Hematopoietic multipotent progenitor cell (in vitro differentiated cells): Measurements from ENCODE around the gene VEPH1. TPM values are rescaled to one million over a fixed set of nuclear protein-coding genes. Genes with fewer than 3 reads are reported as not detected.

ENCODE experiments used
- DNase-seq, 3 donors: peaks; one replicate each; pipeline ENCODE4 v3.0.0-alpha.2; 2011 to 2015; ENCODE audit warnings: low read depth in 2 of 3, low spot score in 2 of 3
- total RNA-seq: library from RNA; depleted of rRNA; stranded (reverse); fragments of >200 nt; gene quantifications from one replicate; pipeline ENCODE4 v1.2.3, GENCODE V29; 2012

The VEPH1 gene
- total RNA-seq, result 0.27 TPM

DNA sequence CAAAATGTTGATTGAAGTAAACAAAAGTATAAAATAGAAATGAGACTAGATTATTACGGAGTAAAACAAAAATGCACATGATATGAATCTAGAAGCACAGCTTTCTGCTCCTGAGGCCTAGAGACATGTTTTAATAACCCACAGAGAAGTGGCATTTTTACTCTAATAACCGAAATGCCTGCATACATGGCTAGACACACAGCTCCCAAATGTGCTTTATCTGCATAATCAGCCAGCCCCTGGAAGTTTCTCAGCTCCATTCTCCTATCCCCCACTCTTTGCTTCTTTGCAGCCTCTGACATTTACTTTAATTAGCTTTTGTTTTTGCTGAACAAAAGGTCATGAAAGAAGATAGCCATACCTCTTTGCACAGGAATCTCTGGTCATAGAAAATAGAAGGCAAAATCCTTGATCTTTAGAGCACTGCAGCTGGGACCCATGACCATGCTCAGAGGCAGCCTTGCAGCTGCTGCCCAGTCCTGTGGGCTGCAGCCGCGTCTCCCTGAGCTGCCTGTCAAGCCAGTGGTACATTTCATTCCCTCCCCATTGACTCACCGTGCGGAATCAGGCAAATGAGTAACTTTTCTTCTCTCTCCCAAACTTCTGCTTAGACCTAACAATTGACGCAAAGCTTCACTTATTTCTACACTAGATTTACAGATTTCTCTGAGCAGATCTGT, at the start of gene VEPH1:
TSS of gene VEPH1 (minus strand) at position 501 of the 680 bp plus-strand sequence. CDS start 8,067 bp downstream, outside the sequence.
- DNase-seq, result no peak

DNA sequence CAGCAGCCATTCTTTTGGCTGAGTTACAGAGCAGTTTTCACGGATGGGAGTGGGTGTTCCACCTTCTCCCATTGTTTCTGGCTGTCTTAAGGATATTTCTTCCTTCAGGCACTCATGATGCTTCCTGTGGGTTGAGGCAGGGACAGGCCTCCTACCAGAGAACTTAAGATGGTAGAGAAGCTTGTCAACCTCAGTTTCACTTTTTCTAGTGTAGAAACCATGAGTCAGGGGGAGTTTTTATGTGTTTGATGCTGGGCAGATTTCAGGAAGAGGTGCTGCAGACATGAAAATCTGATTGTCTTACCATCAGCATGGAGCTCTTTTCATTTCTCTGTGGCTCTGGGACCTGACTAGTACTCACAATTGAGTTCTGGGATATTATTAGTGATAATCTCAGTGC, 48.7 kb upstream of the VEPH1 start:
- no peak for DNase-seq

GRCh38 chr3:157549498-157549897, 46.3 kb upstream of the VEPH1 start:
- DNase-seq, result no peak

- DNase-seq, result peak in 1 of 3 donors; percentile 16
Measured at GRCh38 chr3:157544501-157545130, 41.4 kb upstream of the VEPH1 start.

- no peak for DNase-seq
Measured at GRCh38 chr3:157543501-157544035, 40.4 kb upstream of the VEPH1 start.

- peak in 2 of 3 donors; percentile 63 to 67 for DNase-seq
Measured at GRCh38 chr3:157542711-157543500, 39.7 kb upstream of the VEPH1 start.

DNA sequence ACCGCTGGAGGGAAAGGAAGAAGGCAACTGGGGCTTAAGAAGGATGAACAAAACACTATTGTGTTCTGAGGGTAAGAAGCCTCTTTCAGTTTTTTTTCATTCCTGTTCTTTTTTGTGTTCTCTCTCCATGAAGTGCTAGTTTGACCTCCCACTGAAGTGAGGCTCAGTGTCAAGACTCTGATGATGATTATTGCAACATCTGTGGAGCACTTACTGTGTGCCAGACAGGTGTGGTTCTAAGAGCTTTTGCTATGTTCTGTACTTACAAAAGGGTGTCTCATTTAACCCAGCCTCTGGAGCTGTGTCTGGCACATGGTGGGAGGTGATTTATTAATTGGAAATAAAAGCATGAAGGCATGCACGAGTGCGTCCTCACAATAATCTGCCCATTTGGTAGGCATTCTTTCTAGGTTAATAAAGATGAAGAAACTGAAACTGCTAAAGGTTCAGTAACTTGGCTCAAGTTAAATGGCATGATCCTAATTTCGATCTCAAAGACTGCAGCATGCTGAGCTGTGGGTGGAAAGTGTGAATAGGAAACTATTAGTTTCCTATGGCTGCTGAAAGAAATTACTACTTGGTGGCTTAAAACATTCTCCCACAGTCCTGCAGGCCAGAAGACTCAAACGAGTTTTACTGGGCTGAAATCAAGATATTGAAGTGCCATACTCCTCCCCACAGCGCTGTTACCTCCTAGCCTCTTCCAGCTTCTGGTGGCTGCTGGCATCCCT, 38.5 kb upstream of the VEPH1 start:
- no peak for DNase-seq

GRCh38 chr3:157540656-157541055, 37.4 kb upstream of the VEPH1 start:
- no peak for DNase-seq

DNA sequence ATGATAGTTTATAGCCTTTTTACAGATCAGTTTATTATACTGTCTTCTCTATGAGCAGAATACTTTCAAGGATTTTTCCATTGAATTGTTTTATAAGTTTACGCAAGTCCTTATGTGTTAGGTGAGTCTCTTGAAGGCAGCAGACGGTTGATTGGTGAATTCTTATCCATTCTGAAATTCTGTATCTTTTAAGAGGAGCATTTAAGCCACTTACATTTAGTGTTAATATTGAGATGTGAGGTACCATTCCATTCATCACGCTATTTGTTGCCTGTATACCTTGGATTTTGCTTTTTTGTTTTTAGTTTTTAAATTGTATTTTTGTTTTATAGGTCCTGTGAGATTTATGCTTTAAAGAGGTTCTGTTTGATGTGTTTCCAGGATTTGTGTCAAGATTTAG, 32.5 kb upstream of the VEPH1 start:
- DNase-seq, result no peak

- DNase-seq, result peak in 1 of 3 donors; percentile 15
Measured at GRCh38 chr3:157534725-157535161, 31.5 kb upstream of the VEPH1 start.

DNA sequence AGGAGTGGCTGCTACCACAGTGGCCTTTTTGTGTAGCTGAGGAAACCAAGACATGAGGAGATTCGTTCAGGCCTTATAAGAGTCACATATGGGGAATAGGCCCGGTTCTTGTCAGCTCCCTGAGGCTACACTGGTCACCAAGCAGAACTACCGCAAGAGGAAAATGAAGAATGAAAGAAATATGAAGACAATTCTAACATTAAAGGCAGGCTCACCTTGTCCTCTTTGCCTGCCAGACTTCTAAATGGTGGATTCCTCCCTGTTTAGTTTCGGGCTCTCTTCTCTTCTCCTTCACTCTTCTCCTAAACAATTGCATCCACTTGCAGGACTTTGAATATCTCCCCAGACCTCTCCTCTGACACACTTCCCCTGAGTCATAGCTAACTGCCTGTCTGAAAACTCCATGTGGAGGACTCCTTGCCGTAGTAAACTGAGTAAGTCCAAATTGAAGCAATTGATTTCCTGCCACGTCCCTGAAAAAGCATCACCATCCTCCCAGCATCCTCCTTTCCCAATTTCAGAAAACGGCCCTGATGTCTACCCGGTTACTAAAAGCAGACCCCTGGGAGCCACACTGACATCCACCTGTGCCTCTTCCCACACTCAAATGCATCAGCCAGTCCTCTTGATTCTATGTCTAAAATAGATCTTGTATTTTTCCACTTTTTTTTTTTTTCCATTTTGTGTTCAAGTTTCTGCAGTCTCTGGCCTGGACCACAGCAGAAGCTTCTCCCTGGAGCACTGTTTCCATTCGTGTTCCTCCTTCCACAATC, 30.3 kb upstream of the VEPH1 start:
- no peak for DNase-seq

GRCh38 chr3:157532529-157533297, 29.5 kb upstream of the VEPH1 start:
- DNase-seq, result peak in 2 of 3 donors; percentile 63 to 90

GRCh38 chr3:157531771-157532170, 28.6 kb upstream of the VEPH1 start:
- no peak for DNase-seq

GRCh38 chr3:157531301-157531660, 28.1 kb upstream of the VEPH1 start:
- no peak for DNase-seq

DNA sequence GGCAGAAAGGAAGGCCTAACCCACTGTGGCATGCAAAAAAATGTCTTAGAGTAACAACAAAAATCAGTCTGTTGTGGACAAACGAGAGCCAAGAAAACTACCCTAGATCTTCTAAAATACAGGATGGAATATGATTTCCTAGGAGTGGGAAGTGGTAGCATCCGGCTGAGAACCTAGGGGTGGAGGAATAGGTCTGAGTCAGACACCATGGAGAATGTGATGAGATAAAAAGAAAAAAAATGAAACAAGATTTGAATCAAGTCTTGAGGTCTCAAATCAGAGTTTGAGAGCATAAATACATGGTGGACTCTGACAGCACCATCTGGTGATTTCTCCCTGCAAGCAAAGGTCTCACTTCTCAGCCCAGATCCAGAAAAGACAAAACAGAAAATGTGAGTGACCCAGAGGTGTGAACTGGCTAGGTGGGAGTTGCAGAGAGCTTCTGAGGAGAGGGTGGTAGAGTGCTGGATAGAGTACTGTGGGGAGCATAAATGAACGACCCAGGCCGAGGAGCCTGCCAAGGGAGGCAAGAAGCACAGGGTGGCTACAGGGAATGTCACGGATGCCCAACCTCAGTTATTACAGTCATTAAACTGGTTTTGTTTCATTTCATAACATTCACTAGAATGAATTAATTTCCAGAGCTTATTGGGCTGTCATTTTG, 27.6 kb upstream of the VEPH1 start:
- DNase-seq, result no peak

DNA sequence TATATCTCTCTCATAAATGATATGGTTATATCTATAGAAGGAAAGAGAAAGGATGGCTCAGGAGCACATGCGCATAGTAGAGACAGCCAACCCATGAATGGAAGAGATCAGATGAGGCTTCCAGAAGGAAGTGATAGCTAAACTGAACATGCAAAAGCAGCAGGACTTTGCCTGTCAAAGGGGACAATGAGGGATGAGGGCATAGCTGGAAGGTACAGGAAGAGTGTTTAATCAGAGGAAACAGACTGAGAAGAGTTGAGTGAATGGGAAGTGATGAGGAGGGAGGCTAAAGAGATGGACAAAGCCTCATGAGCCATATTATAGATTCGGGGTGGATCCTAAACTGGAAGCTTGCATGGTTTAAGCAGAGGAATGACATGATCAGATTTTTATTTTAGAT, 26.5 kb upstream of the VEPH1 start:
- no peak for DNase-seq

- DNase-seq, result no peak
Measured at GRCh38 chr3:157529085-157529484, 25.9 kb upstream of the VEPH1 start.

DNA sequence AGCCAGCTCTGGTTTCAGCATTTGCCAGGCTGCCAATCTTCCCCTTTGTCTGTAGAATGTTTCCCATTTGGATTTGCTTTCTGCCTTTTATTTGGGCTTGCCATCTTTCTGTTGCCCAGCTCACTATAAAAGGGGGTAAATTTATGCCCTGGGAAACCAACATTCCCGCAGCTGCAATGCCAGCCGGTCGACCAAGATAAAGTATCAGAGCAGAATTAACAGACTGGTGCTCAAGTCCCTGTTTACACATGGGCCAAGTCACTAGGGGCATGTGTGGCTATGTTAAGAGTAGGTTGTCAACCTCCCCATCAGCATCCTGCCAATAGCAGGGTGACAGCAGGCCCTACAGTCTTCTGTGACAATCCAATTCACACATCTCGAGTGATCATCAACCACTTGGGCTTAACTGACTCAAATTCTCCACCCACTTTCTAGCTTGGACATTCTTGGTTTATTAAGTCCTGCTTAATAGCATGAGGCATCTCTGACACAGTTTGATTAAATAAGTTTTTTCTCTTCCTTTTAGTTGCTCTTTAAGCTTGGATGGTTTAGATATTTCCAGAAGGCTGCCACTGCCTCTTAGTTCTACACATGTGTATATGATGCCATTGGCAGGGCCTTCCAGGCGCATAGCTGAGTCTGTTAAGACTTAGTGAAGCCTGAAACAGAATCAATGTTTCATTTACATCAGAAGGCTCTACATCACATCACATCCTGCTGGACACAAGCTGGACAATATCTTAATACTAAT, 24.1 kb upstream of the VEPH1 start:
- no peak for DNase-seq
